22Rv1 (cell line): Measurements from ENCODE around the gene RIGI.

Source experiments
- H3K27ac ChIP-seq: fragments of 450-650 bp; 2 replicates; pipeline ENCODE4 v1.5.1; 2017
- CTCF ChIP-seq: fragments of 450-650 bp; IDR thresholded peaks from 2 replicates; pipeline ENCODE4 v1.5.1; 2017; ENCODE audit warnings: mild to moderate bottlenecking
- ZFX ChIP-seq: fragments of 450-650 bp; IDR thresholded peaks from 2 replicates; pipeline ENCODE4 v1.6.1; 2017; ENCODE audit warnings: antibody characterized with exemption, borderline replicate concordance

RIGI gene

GRCh38 chr9:32503008-32503407, 23.0 kb downstream of the RIGI start:
- no peak for TF ChIP-seq CTCF
- no peak for TF ChIP-seq ZFX

GRCh38 chr9:32502464-32502863, 23.5 kb downstream of the RIGI start:
- no peak overlapping the region for H3K27ac ChIP-seq
- TF ChIP-seq CTCF (no peak), ZFX (no peak)

More at GRCh38 chr9:32503008-32503407, 23.0 kb downstream of the RIGI start:
- no peak overlapping the region for H3K27ac ChIP-seq

GRCh38 chr9:32501868-32502267, 24.1 kb downstream of the RIGI start:
- H3K27ac ChIP-seq, result no peak overlapping the region
- no peak for TF ChIP-seq CTCF
- no peak for TF ChIP-seq ZFX

- H3K27ac ChIP-seq, result no peak overlapping the region
Observed at GRCh38 chr9:32500768-32501167, 25.2 kb downstream of the RIGI start.

GRCh38 chr9:32497921-32498320, 28.1 kb downstream of the RIGI start:
- no peak for TF ChIP-seq CTCF
- no peak for TF ChIP-seq ZFX
- no peak overlapping the region for H3K27ac ChIP-seq

More at GRCh38 chr9:32500768-32501167, 25.2 kb downstream of the RIGI start:
- TF ChIP-seq ZFX (no peak), CTCF (no peak)

- TF ChIP-seq CTCF (no peak), ZFX (no peak)
- no peak overlapping the region for H3K27ac ChIP-seq
Observed at GRCh38 chr9:32490601-32491000, 35.4 kb downstream of the RIGI start.

GRCh38 chr9:32487981-32488380, 38.0 kb downstream of the RIGI start:
- no peak overlapping the region for H3K27ac ChIP-seq
- TF ChIP-seq ZFX, result no peak
- no peak for TF ChIP-seq CTCF
